Spleen (tissue), 11 donors: ENCODE results near the gene KCNK4. TPM values are rescaled to one million over a fixed set of nuclear protein-coding genes. Genes with fewer than 3 reads are reported as not detected.

Source experiments
- DNase-seq: peaks from one replicate; pipeline ENCODE4 v3.0.0-alpha.2; 2020
- H3K27ac ChIP-seq, 8 donors: fragments of 200-600 bp; sonication (generic) in 7 of 8; 1 replicate in 4 of 8; 2 replicates in 4 of 8; pipeline versions ENCODE4 v1.5.0 to v1.8.0; 2016 to 2021; ENCODE audit warnings: inconsistent platforms in 4 of 8, mild to moderate bottlenecking in 4 of 8, moderate library complexity in 1 of 8
- H3K27me3 ChIP-seq, 7 donors: fragments of 200-600 bp; sonication (generic) in 6 of 7; replicated peaks in 1 of 7; 1 replicate in 4 of 7; 2 replicates in 3 of 7; pipeline versions ENCODE4 v1.5.0 to v1.8.0; 2016 to 2021; ENCODE audit warnings: inconsistent platforms in 3 of 7, mild to moderate bottlenecking in 1 of 7
- H3K36me3 ChIP-seq, 6 donors: fragments of 200-600 bp; sonication (generic) in 5 of 6; 1 replicate in 4 of 6; 2 replicates in 2 of 6; pipeline versions ENCODE4 v1.5.0 to v1.8.0; 2016 to 2021; ENCODE audit warnings: inconsistent platforms in 2 of 6
- H3K4me1 ChIP-seq, 6 donors: fragments of 200-600 bp; sonication (generic) in 5 of 6; 1 replicate in 3 of 6; 2 replicates in 3 of 6; pipeline versions ENCODE4 v1.5.0 to v1.8.0; 2016 to 2021; ENCODE audit warnings: inconsistent platforms in 3 of 6
- H3K4me3 ChIP-seq, 8 donors: fragments of 200-600 bp; sonication (generic) in 7 of 8; 1 replicate in 4 of 8; 2 replicates in 4 of 8; pipeline versions ENCODE4 v1.5.0 to v1.8.0; 2016 to 2021; ENCODE audit warnings: inconsistent platforms in 4 of 8, mild to moderate bottlenecking in 4 of 8, moderate library complexity in 2 of 8
- H3K9me3 ChIP-seq, 8 donors: fragments of 200-600 bp; sonication (generic) in 7 of 8; 1 replicate in 4 of 8; 2 replicates in 4 of 8; pipeline versions ENCODE4 v1.5.0 to v1.8.0; 2016 to 2021; ENCODE audit warnings: inconsistent platforms in 4 of 8
- POLR2A ChIP-seq, 3 donors: fragments of 450-650 bp; IDR thresholded peaks; one replicate each; pipeline ENCODE4 v1.5.1; 2017; ENCODE audit warnings: antibody characterized with exemption in 3 of 3, mild to moderate bottlenecking in 1 of 3
- POLR2AphosphoS5 ChIP-seq, 3 donors: sonication (generic); formaldehyde crosslinking; IDR thresholded peaks; one replicate each; pipeline ENCODE4 v1.5.1; 2017; ENCODE audit warnings: antibody characterized with exemption in 3 of 3
- WGBS, 5 donors: extraction: QIAGEN DNeasy Blood & Tissue Kit in 3 of 5; methylation state at CpG; one replicate each; pipeline versions ENCODE4 v1.1.5 to v1.1.7; 2013 to 2018; 5-methylcytosine and 5-hydroxymethylcytosine counted together
- intact Hi-C: fragments of 100-400 bp; cut with DNase I; formaldehyde crosslinking; loops from one replicate; pipeline ENCODE4 v1.15.0; 2023; ENCODE audit warnings: low total_unique reads
- polyA plus RNA-seq, 3 donors: library from polyadenylated mRNA; stranded (reverse); fragments of 200-250 nt; gene quantifications; one replicate each; pipeline ENCODE4 v1.2.1, GENCODE V29; 2013
- total RNA-seq, 7 donors: library from RNA; depleted of rRNA in 3 of 7; stranded (reverse); fragments of >200 nt in 3 of 7; fragmentation: NEBNext Ultra II Directional in 4 of 7; extraction: Animal tissue kit (Norgen Biotek cat#: 25700) in 4 of 7; gene quantifications; one replicate each; pipeline versions ENCODE4 v1.1.0 to v1.2.1, GENCODE V29; 2016 to 2021
- TF ChIP-seq, protein P1 (sequence below), 11 experiments: fragments of 200-600 bp in 7 of 11; fragments of 450-650 bp in 4 of 11; sonication (generic) in 4 of 11; IDR thresholded peaks in 8 of 11; conservative IDR thresholded peaks in 3 of 11; 1 replicate in 7 of 11; 2 replicates in 4 of 11; pipeline versions ENCODE4 v1.4.0 to v1.8.0; 2016 to 2021; ENCODE audit warnings: antibody characterized with exemption in 11 of 11, inconsistent platforms in 4 of 11, mild to moderate bottlenecking in 1 of 11
- donor health status: healthy with polysubstance abuse.
- donor health status: DM: no; HTN: no; CAD: no; lungs with moderate emphysema.
- donor health status: DM: no; HTN: no; CAD: no.
- donor health status: Bipolar disorder and iron deficiency.
- donor health status: healthy.
- donor health status: DM: no; HTN: no; CAD: no.
- donor health status: DM: yes; HTN: yes; CAD: no.

Gene KCNK4
- total and polyA plus RNA-seq, 10 donors, result 0.06 to 0.77 (median 0.35) TPM; not detected in 5

DNA sequence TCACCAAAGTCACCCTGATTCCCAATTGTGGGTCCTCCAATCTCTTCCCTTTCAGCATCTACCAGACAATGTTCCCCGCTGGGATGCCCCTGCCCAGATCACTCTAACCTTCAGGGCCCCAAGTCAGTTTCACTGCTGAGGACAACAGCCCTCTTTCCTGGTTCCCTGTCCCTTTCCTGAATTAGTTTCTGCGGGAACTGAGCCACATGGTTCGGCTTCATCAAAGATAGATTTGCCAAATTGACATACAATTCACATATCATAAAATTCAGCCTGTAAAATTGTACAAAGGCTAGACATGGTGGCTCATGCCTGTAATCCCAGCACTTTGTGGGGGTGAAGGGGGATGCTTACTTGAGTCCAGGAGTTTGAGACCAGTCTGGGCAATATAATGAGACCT is 36.9 kb downstream of the KCNK4 start:
- Histone ChIP-seq H3K27me3 (no peaks in the 10 kb centered on the region), H3K27ac (no peak overlapping the region), H3K4me3 (no peak overlapping the region), H3K4me1 (peaks cover 9 to 52% (median 20%) of the 10 kb centered on the region in 6 donors), H3K36me3 (peaks cover 0 to 6% (median under 1%) of the 10 kb centered on the region in 6 donors), H3K9me3 (peaks cover 0 to 6% (median 0%) of the 10 kb centered on the region in 8 donors)
- TF ChIP-seq, protein P1, sequence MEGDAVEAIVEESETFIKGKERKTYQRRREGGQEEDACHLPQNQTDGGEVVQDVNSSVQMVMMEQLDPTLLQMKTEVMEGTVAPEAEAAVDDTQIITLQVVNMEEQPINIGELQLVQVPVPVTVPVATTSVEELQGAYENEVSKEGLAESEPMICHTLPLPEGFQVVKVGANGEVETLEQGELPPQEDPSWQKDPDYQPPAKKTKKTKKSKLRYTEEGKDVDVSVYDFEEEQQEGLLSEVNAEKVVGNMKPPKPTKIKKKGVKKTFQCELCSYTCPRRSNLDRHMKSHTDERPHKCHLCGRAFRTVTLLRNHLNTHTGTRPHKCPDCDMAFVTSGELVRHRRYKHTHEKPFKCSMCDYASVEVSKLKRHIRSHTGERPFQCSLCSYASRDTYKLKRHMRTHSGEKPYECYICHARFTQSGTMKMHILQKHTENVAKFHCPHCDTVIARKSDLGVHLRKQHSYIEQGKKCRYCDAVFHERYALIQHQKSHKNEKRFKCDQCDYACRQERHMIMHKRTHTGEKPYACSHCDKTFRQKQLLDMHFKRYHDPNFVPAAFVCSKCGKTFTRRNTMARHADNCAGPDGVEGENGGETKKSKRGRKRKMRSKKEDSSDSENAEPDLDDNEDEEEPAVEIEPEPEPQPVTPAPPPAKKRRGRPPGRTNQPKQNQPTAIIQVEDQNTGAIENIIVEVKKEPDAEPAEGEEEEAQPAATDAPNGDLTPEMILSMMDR (IDR thresholded peaks at IDR 0.05 in 8 of 11, conservative IDR thresholded peaks at IDR 0.05 in 3 of 11), result no peak
- TF ChIP-seq POLR2AphosphoS5 (IDR thresholded peaks at IDR 0.05) (no peak), POLR2A (IDR thresholded peaks at IDR 0.05) (no peak)
- DNase-seq, result no peak
- intact Hi-C loops, result no loop called here
- 82 to 94% (median 91%) methylated on average over 3 of the region's 3 CpGs for WGBS, 5 donors

DNA sequence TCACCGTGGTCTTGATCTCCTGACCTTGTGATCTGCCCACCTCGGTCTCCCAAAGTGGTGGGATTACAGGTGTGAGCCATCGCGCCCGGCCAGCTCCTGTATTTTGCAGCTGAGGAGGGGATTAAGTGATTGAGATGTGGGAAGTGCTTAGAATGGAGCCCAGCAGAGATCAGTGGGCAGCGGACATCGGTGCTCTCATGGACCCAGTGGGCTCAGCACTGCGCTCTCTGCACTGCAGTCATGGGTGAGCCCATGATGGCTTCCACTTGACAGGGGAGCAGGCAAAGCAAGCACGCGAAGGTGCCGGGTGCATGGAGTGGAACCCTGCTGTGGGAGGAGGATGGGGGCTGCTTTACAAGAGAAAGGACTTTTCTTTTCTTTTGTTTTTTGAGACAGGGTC is 39.8 kb downstream of the KCNK4 start:
- Histone ChIP-seq H3K9me3 (peaks cover 0 to 6% (median 0%) of the 10 kb centered on the region in 8 donors), H3K36me3 (no peaks in the 10 kb centered on the region), H3K27ac (peak overlapping the region in 3 of 8 donors; percentile 53 to 78 (median 56)), H3K4me1 (peaks cover 9 to 59% (median 31%) of the 10 kb centered on the region in 6 donors), H3K27me3 (no peaks in the 10 kb centered on the region), H3K4me3 (no peak overlapping the region)
- intact Hi-C loops, result no loop called here
- 84 to 93% (median 90%) methylated on average over 11 of the region's 11 CpGs for WGBS, 5 donors
- DNase-seq, result no peak
- no peak for TF ChIP-seq POLR2A (IDR thresholded peaks at IDR 0.05)
- peak in 1 of 3 donors; percentile 9 for TF ChIP-seq POLR2AphosphoS5 (IDR thresholded peaks at IDR 0.05)
- TF ChIP-seq, protein P1 (IDR thresholded peaks at IDR 0.05 in 8 of 11, conservative IDR thresholded peaks at IDR 0.05 in 3 of 11), result no peak

DNA sequence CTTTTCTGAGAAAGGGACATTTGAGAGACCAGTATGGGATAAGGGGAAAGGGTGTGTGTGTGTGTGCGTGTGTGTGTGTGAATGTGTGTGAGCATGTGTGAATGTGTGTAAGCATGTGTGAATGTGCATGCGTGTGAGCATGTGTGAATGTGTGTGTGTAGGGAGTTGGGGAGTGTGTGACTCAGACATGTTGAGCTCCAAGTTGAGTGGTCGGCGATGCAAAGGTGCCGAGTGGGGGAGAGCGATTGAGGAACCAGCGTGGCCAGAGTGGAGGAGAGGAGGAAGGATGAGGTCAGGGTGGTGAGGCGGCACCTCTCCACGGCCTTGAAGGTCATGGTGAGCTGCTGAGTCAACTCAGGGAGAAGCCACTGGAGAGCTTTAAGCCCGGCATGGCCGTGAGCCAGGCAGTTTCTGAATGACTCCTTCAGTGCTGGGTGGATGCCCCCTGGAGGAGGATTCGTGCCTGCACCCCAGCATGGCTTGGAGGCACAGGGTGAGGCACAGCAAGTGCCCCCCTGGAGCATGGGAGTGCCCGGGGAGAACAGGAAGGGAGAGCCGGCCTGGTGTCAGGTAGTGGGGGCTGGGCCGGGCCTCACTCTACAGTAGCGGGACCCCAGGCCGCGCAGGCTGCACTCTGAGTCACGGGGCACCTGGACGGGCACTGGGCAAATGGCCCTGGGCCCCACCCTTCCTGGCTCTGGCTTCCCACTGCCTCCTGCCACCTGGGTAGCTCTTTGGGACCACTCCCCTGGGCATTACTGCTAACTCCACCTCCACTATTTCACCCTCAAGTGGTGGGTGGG is 40.7 kb downstream of the KCNK4 start:
- Histone ChIP-seq H3K36me3 (no peaks in the 10 kb centered on the region), H3K4me1 (peaks cover 9 to 66% (median 31%) of the 10 kb centered on the region in 6 donors), H3K27me3 (no peaks in the 10 kb centered on the region), H3K27ac (peak overlapping the region; percentile 33 to 82 (median 60)), H3K9me3 (peaks cover 0 to 6% (median 0%) of the 10 kb centered on the region in 8 donors), H3K4me3 (peak overlapping the region in 1 of 8 donors; percentile 44)
- 10 to 24% (median 14%) methylated on average over 12 to 20 of the region's 20 CpGs for WGBS, 5 donors
- intact Hi-C loops, result no loop called here
- TF ChIP-seq POLR2AphosphoS5 (IDR thresholded peaks at IDR 0.05) (peak; percentile 55 to 72 (median 71)), POLR2A (IDR thresholded peaks at IDR 0.05) (no peak)
- TF ChIP-seq, protein P1 (IDR thresholded peaks at IDR 0.05 in 8 of 11, conservative IDR thresholded peaks at IDR 0.05 in 3 of 11), result peak; percentile 42 to 77 (median 70)
- peak; percentile 92 for DNase-seq

DNA sequence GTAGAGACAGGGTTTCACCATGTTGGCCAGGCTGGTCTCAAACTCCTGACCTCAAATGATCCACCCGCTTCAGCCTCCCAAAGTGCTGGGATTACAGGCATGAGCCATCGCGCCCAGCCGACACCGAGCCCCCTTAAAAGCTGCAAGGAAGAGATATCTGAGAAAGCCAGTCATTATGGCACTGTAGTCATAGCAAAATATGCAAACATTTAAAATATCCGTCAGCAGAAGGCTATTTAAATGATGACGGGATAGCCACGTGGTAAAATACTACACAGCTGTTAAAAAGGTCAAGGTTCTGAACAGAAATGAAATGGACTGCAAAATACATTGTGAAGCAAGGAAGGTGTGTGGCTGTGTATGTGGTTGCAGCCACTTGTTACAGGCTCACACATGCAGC is 42.5 kb downstream of the KCNK4 start:
- H3K4me3 ChIP-seq, result no peak overlapping the region
- H3K4me1 ChIP-seq, result peaks cover 9 to 81% (median 31%) of the 10 kb centered on the region in 6 donors
- peaks cover 0 to 12% (median 0%) of the 10 kb centered on the region in 6 donors for H3K36me3 ChIP-seq
- no peak overlapping the region for H3K27ac ChIP-seq
- DNase-seq, result no peak
- TF ChIP-seq POLR2AphosphoS5 (IDR thresholded peaks at IDR 0.05), result no peak
- TF ChIP-seq, protein P1 (IDR thresholded peaks at IDR 0.05 in 8 of 11, conservative IDR thresholded peaks at IDR 0.05 in 3 of 11), result no peak
- TF ChIP-seq POLR2A (IDR thresholded peaks at IDR 0.05), result no peak
- intact Hi-C loops, result no loop called here
- H3K9me3 ChIP-seq, result no peaks in the 10 kb centered on the region
- H3K27me3 ChIP-seq, result no peaks in the 10 kb centered on the region
- WGBS, 5 donors, result 87 to 92% (median 90%) methylated on average over 8 of the region's 8 CpGs
